Esophagus muscularis mucosa (tissue), 3 donors: ENCODE results near the gene CACNA2D3.

ENCODE experiments used
- CTCF ChIP-seq, 3 experiments: fragments of 200-600 bp in 2 of 3; fragments of 450-650 bp in 1 of 3; sonication (generic) in 2 of 3; IDR thresholded peaks; one replicate each; pipeline ENCODE4 v1.5.1; 2017 to 2019; ENCODE audit warnings: antibody characterized with exemption in 3 of 3, mild to moderate bottlenecking in 2 of 3, moderate library complexity in 1 of 3
- POLR2AphosphoS5 ChIP-seq, 2 donors: sonication (generic); formaldehyde crosslinking; IDR thresholded peaks; one replicate each; pipeline ENCODE4 v1.6.1; 2017; ENCODE audit warnings: antibody characterized with exemption in 2 of 2

- TF ChIP-seq CTCF (IDR thresholded peaks at IDR 0.05) (no peak), POLR2AphosphoS5 (IDR thresholded peaks at IDR 0.05) (no peak)
Measured at GRCh38 chr3:54717506-54717905, 595.2 kb downstream of the CACNA2D3 start.
